ENCODE measurements around the gene LPP. TPM values are rescaled to one million over a fixed set of nuclear protein-coding genes. Genes with fewer than 3 reads are reported as not detected.

Gene LPP
- total and polyA plus RNA-seq, 10 of the 15 experiments (the other 5 are each of a cell fraction or from before 2014, with no cell fraction given), result under 0.01 to 0.62 (median 0.03) TPM

DNA sequence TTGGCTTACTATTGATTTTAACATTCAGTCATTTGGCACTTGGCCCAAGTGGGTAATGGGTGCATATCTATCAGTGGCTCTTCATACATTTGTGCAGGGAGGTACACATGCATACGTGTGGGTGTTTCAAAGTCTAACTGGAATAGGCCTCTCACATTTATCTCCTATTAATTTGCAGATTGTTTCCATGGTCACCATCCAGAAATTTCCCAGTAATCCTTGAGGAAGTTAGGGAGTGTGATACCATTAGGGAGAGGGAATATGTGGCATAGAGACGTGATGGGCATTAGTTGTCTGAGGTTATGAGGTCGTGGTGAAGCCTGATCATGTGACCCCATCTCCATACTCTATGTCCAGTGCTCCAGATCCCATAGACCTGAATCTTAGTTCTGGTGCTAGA, 102.8 kb downstream of the LPP start:
- FAIRE-seq (no peak), DNase-seq (ENCODE audit: low read depth, low spot score) (no peak), ATAC-seq (no peak)
- RAD21 ChIA-PET (ENCODE audit: unreplicated experiment), result no interaction called here
- Histone ChIP-seq H3K4me1 (ENCODE audit: control insufficient read depth, insufficient read depth, low read length) (no peaks in the 10 kb centered on the region), H3K27me3 (replicated peaks in 1 of 2; ENCODE audit: control insufficient read depth in 2 of 2, insufficient read depth in 2 of 2, low read length in 1 of 2) (no peaks in the 10 kb centered on the region; a peak in 2 of 4 replicates), H3K9me3 (replicated peaks; ENCODE audit: control insufficient read depth, insufficient read depth, low read length) (no peaks in the 10 kb centered on the region), H3K9ac (ENCODE audit: control insufficient read depth, insufficient read depth, low read length) (no peak overlapping the region), H3K27ac (ENCODE audit: control insufficient read depth, insufficient read depth) (no peak overlapping the region), H4K20me1 (ENCODE audit: control insufficient read depth, insufficient read depth) (no peaks in the 10 kb centered on the region), H3K4me3 (no peak overlapping the region), H3K36me3 (ENCODE audit: control insufficient read depth in 2 of 2, insufficient read depth in 2 of 2, low read length in 1 of 2) (no peaks in the 10 kb centered on the region), H2AFZ (ENCODE audit: control insufficient read depth, low read depth, low read length) (no peak overlapping the region), H3K79me2 (ENCODE audit: control insufficient read depth, insufficient read depth, low read length) (no peaks in the 10 kb centered on the region), H3K4me2 (ENCODE audit: control insufficient read depth, insufficient read depth) (no peak overlapping the region)
- CTCF ChIA-PET, result no interaction called here
- TF ChIP-seq ZNF384 (IDR thresholded peaks at IDR 0.05; ENCODE audit: borderline replicate concordance, low read depth, low read length) (no peak), SMARCA5 (IDR thresholded peaks at IDR 0.05) (no peak), ZNF207 (IDR thresholded peaks at IDR 0.05; ENCODE audit: borderline replicate concordance) (no peak), EZH2 (IDR thresholded peaks at IDR 0.05; ENCODE audit: borderline replicate concordance, control insufficient read depth, low read depth, low read length) (no peak), ATF7 (IDR thresholded peaks at IDR 0.05; ENCODE audit: low read depth) (no peak), POLR2AphosphoS2 (IDR thresholded peaks at IDR 0.05; ENCODE audit: low read depth, low read length) (no peak), NR2C2 (IDR thresholded peaks at IDR 0.05; ENCODE audit: borderline replicate concordance, control insufficient read depth, insufficient read length, low read depth) (no peak), NFYB (IDR thresholded peaks at IDR 0.05; ENCODE audit: insufficient read depth, low read depth, low read length) (no peak), TCF12 (IDR thresholded peaks at IDR 0.05; ENCODE audit: low read depth, low read length) (no peak), ZNF622 (IDR thresholded peaks at IDR 0.05) (no peak), YBX1 (IDR thresholded peaks at IDR 0.05) (no peak)
- TF ChIP-seq, protein P1, sequence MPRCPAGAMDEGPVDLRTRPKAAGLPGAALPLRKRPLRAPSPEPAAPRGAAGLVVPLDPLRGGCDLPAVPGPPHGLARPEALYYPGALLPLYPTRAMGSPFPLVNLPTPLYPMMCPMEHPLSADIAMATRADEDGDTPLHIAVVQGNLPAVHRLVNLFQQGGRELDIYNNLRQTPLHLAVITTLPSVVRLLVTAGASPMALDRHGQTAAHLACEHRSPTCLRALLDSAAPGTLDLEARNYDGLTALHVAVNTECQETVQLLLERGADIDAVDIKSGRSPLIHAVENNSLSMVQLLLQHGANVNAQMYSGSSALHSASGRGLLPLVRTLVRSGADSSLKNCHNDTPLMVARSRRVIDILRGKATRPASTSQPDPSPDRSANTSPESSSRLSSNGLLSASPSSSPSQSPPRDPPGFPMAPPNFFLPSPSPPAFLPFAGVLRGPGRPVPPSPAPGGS (IDR thresholded peaks at IDR 0.05; ENCODE audit: borderline replicate concordance, insufficient read depth, low read depth, low read length, poor library complexity, severe bottlenecking), result no peak
- TF ChIP-seq, protein P2, sequence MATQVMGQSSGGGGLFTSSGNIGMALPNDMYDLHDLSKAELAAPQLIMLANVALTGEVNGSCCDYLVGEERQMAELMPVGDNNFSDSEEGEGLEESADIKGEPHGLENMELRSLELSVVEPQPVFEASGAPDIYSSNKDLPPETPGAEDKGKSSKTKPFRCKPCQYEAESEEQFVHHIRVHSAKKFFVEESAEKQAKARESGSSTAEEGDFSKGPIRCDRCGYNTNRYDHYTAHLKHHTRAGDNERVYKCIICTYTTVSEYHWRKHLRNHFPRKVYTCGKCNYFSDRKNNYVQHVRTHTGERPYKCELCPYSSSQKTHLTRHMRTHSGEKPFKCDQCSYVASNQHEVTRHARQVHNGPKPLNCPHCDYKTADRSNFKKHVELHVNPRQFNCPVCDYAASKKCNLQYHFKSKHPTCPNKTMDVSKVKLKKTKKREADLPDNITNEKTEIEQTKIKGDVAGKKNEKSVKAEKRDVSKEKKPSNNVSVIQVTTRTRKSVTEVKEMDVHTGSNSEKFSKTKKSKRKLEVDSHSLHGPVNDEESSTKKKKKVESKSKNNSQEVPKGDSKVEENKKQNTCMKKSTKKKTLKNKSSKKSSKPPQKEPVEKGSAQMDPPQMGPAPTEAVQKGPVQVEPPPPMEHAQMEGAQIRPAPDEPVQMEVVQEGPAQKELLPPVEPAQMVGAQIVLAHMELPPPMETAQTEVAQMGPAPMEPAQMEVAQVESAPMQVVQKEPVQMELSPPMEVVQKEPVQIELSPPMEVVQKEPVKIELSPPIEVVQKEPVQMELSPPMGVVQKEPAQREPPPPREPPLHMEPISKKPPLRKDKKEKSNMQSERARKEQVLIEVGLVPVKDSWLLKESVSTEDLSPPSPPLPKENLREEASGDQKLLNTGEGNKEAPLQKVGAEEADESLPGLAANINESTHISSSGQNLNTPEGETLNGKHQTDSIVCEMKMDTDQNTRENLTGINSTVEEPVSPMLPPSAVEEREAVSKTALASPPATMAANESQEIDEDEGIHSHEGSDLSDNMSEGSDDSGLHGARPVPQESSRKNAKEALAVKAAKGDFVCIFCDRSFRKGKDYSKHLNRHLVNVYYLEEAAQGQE (IDR thresholded peaks at IDR 0.05; ENCODE audit: low read depth, low read length), result no peak
- TF ChIP-seq, protein P3, sequence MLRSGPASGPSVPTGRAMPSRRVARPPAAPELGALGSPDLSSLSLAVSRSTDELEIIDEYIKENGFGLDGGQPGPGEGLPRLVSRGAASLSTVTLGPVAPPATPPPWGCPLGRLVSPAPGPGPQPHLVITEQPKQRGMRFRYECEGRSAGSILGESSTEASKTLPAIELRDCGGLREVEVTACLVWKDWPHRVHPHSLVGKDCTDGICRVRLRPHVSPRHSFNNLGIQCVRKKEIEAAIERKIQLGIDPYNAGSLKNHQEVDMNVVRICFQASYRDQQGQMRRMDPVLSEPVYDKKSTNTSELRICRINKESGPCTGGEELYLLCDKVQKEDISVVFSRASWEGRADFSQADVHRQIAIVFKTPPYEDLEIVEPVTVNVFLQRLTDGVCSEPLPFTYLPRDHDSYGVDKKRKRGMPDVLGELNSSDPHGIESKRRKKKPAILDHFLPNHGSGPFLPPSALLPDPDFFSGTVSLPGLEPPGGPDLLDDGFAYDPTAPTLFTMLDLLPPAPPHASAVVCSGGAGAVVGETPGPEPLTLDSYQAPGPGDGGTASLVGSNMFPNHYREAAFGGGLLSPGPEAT (IDR thresholded peaks at IDR 0.05; ENCODE audit: low read depth), result no peak
- BruUV-seq (replicated peaks), result no TSS peak
- SMC1A ChIA-PET (ENCODE audit: uncharacterized antibody, unreplicated experiment), result no interaction called here
- WGBS (ENCODE audit: insufficient coverage, insufficient replicate concordance, low lambda C conversion rate, missing lambda C conversion rate), result 6% methylated on average over 3 of the region's 3 CpGs
- POLR2A ChIA-PET, result no interaction called here
- intact Hi-C loops (cut with micrococcal nuclease; ENCODE audit: unreplicated experiment), result no loop called here
- in situ Hi-C loops (cut with MboI), result no loop called here

Measured in GM12878 (cell line).